Uterus (tissue), 4 donors: ENCODE measurements around the gene SDK2. TPM values are rescaled to one million over a fixed set of nuclear protein-coding genes. Genes with fewer than 3 reads are reported as not detected.

Experiments
- DNase-seq, 2 donors: peaks; one replicate each; pipeline ENCODE4 v3.0.0-alpha.2; 2019 to 2020
- H3K27ac ChIP-seq, 2 donors: fragments of 200-600 bp; sonication (generic); 1 replicate in 1 of 2; 2 replicates in 1 of 2; pipeline ENCODE4 v1.5.1; 2016 to 2018
- H3K27me3 ChIP-seq, 2 donors: fragments of 200-600 bp; sonication (generic); one replicate each; pipeline ENCODE4 v1.5.1; 2018 to 2019; ENCODE audit warnings: control low read depth in 1 of 2
- H3K36me3 ChIP-seq, 2 donors: fragments of 200-600 bp; sonication (generic); one replicate each; pipeline ENCODE4 v1.5.1; 2019; ENCODE audit warnings: control low read depth in 1 of 2
- H3K4me1 ChIP-seq, 2 donors: fragments of 200-600 bp; sonication (generic); one replicate each; pipeline ENCODE4 v1.5.1; 2018 to 2019; ENCODE audit warnings: control low read depth in 1 of 2
- H3K4me3 ChIP-seq, 2 donors: fragments of 200-600 bp; sonication (generic); 1 replicate in 1 of 2; 2 replicates in 1 of 2; pipeline ENCODE4 v1.5.1; 2018 to 2019; ENCODE audit warnings: mild to moderate bottlenecking in 1 of 2
- H3K9me3 ChIP-seq, 2 donors: fragments of 200-600 bp; sonication (generic); one replicate each; pipeline ENCODE4 v1.5.1; 2019; ENCODE audit warnings: control low read depth in 1 of 2
- CTCF ChIP-seq, 4 experiments: fragments of 200-600 bp in 2 of 4; fragments of 450-650 bp in 2 of 4; sonication (generic) in 2 of 4; IDR thresholded peaks; one replicate each; pipeline ENCODE4 v1.5.1; 2016 to 2019; ENCODE audit warnings: antibody characterized with exemption in 4 of 4, mild to moderate bottlenecking in 2 of 4, moderate library complexity in 1 of 4
- POLR2A ChIP-seq, 2 donors: fragments of 450-650 bp; IDR thresholded peaks; one replicate each; pipeline ENCODE4 v1.6.1; 2016; ENCODE audit warnings: antibody characterized with exemption in 2 of 2, mild to moderate bottlenecking in 1 of 2, moderate library complexity in 1 of 2
- intact Hi-C: fragments of 100-400 bp; cut with DNase I; formaldehyde crosslinking; loops from one replicate; pipeline ENCODE4 v1.15.1; 2023; ENCODE audit warnings: low total_unique reads
- total RNA-seq, 4 donors: library from RNA; depleted of rRNA in 3 of 4; stranded (reverse); fragments of >200 nt in 3 of 4; gene quantifications; one replicate each; pipeline versions ENCODE4 v1.1.0 to v1.2.4, GENCODE V29; 2014 to 2023
- donor health status: DM: yes; HTN: yes; CAD: no.

Gene SDK2
- total RNA-seq, 4 donors from 2014 or later = 1.1 to 5.0 TPM; not detected in 2

- DNase-seq = no peak
- Histone ChIP-seq H3K27ac (no peak overlapping the region), H3K36me3 (no peaks in the 10 kb centered on the region), H3K9me3 (no peaks in the 10 kb centered on the region), H3K27me3 (no peaks in the 10 kb centered on the region), H3K4me1 (no peaks in the 10 kb centered on the region), H3K4me3 (no peak overlapping the region)
- intact Hi-C loops = no loop called here
- TF ChIP-seq CTCF (IDR thresholded peaks at IDR 0.05) = no peak
- no peak for TF ChIP-seq POLR2A (IDR thresholded peaks at IDR 0.05)
Observed at GRCh38 chr17:73356561-73357170, 287.6 kb downstream of the SDK2 start.

GRCh38 chr17:73354423-73355284 lies 289.6 kb downstream of the SDK2 start:
- H3K4me1 ChIP-seq = no peaks in the 10 kb centered on the region
- no peak overlapping the region for H3K27ac ChIP-seq
- TF ChIP-seq POLR2A (IDR thresholded peaks at IDR 0.05) (no peak), CTCF (IDR thresholded peaks at IDR 0.05) (no peak)
- intact Hi-C loops = no loop called here
- H3K9me3 ChIP-seq = no peaks in the 10 kb centered on the region
- H3K36me3 ChIP-seq = no peaks in the 10 kb centered on the region
- no peaks in the 10 kb centered on the region for H3K27me3 ChIP-seq
- H3K4me3 ChIP-seq = no peak overlapping the region
- DNase-seq = no peak

- Histone ChIP-seq H3K4me1 (peaks cover 6 to 11% of the 10 kb centered on the region in 2 donors), H3K27me3 (no peaks in the 10 kb centered on the region), H3K36me3 (no peaks in the 10 kb centered on the region), H3K27ac (no peak overlapping the region), H3K9me3 (no peaks in the 10 kb centered on the region), H3K4me3 (no peak overlapping the region)
- no peak for DNase-seq
- TF ChIP-seq CTCF (IDR thresholded peaks at IDR 0.05) (no peak), POLR2A (IDR thresholded peaks at IDR 0.05) (no peak)
- intact Hi-C loops = no loop called here
Observed at GRCh38 chr17:73352261-73352660, 292.0 kb downstream of the SDK2 start.

- Histone ChIP-seq H3K9me3 (no peaks in the 10 kb centered on the region), H3K36me3 (no peaks in the 10 kb centered on the region), H3K27me3 (no peaks in the 10 kb centered on the region), H3K27ac (no peak overlapping the region), H3K4me1 (peaks cover 8 to 13% of the 10 kb centered on the region in 2 donors), H3K4me3 (no peak overlapping the region)
- intact Hi-C loops = no loop called here
- TF ChIP-seq CTCF (IDR thresholded peaks at IDR 0.05) (no peak), POLR2A (IDR thresholded peaks at IDR 0.05) (no peak)
- DNase-seq = no peak
Observed at GRCh38 chr17:73351764-73352163, 292.5 kb downstream of the SDK2 start.

- Histone ChIP-seq H3K27me3 (no peaks in the 10 kb centered on the region), H3K27ac (no peak overlapping the region), H3K4me1 (peaks cover 8 to 13% of the 10 kb centered on the region in 2 donors), H3K36me3 (no peaks in the 10 kb centered on the region), H3K9me3 (no peaks in the 10 kb centered on the region), H3K4me3 (no peak overlapping the region)
- DNase-seq = no peak
- intact Hi-C loops = no loop called here
- TF ChIP-seq POLR2A (IDR thresholded peaks at IDR 0.05) (no peak), CTCF (IDR thresholded peaks at IDR 0.05) (no peak)
Observed at GRCh38 chr17:73350864-73351263, 293.4 kb downstream of the SDK2 start.
